ENCODE data around the gene RNF144A.

RNF144A gene

DNA sequence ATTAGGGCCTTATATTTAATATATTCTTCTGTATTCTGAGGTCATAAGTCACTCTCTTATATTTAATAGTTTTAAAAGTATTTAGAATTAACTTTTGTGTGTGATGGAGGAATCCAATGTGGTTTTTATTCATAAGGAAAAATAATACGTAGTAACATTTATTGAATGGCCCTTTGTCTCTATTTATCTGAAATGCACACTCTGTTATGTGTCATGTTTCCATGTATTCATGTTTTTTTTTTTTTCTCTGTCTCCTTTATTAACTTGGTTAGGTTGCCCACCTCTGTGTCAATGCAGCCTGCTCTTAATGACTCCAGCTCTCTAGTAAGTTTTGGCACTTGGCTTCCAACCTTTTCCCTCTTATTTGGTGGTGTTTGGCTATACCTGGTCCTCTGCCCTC lies 33.8 kb downstream of the RNF144A start:
- no peak for DNase-seq

DNA sequence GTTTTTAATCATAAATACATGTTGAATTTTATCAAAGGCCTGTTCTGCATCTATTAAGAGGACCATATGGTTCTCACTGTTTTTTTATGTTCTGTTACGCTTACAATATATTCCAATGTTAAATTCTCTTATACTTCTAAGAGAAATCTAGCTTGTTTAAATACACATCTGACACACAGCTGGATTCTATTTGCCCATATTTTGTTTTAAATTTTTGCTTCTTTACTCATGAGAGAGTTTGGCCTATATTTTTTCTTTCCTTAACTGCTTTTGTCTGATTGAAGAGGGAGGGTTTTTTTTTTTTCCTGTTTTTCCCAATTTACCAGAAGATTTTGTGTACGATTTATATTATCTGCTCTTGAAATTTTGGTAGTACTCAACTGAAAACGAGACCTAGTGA lies 34.9 kb downstream of the RNF144A start:
- no peak for DNase-seq

DNA sequence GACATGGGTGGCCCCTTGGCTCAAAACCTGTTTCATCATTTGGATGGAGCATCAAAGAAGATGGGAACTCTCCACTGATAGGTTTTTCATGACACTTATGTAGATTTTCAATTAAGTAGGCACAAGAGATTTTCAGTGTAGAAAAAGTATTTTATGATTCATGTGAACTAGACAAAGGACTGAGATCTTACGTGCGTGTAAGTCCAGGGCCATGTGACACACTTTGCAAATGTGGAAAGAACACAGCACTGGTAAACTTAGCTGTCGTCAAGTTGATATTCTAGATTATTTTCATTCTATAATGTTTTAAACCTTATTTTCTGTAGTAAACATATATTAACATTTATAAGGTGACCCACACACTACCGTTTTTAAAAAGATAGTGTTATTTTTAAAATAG lies 37.4 kb downstream of the RNF144A start:
- no peak for DNase-seq

DNA sequence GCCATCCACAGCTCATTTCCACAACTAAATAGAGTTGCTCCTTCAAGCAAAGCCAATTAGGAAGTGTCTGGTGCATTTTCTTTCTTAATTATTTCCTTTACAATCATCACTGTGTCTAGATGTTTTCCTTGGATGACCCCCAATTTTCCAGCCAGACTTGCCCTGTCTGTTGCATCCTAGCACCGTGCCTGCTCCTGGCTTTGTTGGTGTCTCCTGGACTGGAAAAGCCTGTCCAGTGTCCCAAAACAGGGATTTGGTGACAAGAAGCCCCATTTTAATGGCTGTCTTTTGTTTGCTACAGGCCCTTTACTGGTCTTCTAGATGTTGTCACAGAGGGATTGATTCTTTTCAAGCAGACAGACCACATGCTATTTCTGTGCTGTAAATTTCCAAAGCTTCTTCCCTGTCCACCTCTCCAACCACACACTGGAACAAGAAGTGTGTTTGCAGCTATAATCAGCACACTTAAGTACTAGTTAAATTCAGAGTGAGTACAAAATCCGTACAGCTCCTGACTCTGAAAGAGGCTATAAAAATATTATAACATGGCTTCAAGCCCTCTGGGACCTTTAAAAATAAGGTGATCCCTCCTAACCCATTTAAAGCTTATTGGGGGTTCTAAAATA lies 38.4 kb downstream of the RNF144A start:
- no peak for DNase-seq

DNA sequence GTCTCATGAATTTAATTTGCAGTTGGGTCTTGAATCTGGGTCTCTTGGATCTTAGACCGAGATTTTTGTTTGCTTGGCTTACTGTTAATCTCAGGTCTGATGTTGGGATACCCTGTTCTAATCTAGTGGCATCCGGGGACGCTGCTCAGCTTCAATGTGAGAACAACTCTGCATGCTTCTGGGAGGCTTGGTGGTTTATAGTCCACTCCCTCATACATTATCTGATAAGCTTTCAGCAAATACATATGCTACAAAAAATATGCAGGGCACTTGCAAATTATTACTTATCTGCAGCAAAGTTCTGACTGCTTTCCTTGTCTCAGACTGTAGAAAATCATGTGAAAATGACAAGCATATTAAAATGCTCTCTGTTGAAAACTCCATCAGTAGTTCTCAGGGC lies 39.4 kb downstream of the RNF144A start:
- DNase-seq, result no peak

DNA sequence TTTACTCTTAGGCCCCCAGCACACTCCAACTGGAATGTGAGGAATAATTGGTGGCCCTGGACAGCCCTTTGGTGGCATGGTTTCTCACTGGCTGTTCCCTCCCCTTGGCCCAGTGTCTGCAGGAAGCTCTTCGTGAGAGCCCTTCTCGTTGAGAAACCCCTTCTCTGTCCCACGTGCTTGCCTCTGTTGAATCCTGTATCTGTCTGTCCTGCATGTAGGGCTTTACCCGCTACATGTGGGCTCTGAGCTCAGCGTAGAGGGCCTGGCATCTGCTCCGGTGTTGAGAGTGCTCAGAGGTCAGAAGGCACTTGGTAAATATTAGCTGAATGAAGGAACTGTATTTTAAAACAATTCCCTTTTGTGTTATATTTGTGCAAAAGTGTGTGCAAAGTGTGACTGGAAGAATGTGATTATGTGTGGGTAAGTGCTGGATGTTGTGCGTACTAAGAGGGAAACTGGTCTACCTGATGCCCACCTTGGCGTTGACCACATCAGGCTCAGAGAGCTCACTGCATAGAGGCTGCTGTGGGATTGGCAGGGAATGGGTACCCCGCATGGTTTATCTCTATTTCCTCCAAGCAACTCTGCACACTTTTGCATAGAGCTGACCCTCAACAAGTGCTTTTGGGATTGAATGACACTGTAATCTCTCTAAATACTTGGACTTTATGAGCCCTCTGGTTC lies 40.0 kb downstream of the RNF144A start:
- DNase-seq, result no peak

DNA sequence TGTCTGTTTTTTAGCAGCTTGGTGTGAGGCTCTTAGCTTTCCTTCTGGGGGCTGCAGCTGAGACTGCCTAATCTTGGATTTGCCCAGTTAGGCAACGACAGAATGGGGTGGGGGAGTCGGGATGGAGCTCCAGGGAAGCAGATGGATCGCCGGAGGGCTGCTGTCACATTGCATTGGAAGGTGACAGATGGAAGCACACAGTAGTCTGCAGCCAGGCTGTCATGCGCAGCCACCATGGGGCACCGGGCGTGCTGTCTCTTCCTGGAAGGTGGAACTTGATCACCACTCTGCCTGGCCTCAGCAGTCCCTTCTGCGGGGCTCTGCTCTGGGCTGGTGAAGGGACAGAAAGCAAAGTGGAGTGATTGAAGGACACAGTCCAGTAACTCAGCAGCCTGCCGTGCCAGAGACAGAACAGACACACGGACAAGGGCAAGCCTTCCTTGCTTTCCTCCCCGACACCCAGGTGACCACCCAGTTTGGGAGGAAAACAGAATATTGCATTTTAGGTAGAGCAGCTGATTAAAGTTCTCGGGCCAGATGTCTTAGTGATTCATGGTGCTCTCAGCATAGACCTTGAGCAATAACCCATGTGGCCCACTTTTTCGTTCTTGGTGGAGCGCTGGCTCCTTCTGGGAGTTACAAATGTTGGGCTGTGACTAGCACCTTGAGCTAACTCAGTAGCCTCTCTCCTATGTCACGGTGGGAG lies 40.9 kb downstream of the RNF144A start:
- no peak for DNase-seq

DNA sequence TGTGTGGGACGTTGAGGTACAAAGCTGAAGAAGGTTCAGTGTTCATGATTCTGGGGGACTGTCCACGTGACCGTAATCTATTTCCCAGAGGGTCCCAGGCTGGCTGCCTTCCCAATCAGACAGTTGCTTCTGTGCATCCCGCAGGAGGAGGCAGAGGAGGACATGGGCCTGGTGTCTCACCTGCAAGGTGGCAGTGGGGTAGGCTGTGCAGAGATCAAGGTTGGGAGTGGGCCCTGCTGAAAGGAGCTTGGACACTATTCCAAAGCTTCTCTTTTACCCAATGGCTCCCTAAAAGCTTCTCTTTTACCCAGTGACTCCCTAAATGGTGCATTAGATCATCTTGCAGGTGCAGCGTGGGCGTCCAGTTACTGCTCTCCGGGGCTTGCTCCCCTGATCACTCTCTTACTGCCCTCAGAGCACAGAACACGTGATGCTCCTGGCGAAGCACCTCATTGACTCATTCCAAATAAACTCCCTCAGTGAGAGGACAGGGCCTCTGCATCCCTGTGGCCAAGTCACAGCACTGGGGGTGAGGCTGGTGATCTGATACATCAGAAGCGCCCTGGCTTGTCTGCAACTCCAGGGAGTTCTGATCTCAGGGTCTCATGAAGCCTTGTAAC lies 41.5 kb downstream of the RNF144A start:
- no peak for DNase-seq

DNA sequence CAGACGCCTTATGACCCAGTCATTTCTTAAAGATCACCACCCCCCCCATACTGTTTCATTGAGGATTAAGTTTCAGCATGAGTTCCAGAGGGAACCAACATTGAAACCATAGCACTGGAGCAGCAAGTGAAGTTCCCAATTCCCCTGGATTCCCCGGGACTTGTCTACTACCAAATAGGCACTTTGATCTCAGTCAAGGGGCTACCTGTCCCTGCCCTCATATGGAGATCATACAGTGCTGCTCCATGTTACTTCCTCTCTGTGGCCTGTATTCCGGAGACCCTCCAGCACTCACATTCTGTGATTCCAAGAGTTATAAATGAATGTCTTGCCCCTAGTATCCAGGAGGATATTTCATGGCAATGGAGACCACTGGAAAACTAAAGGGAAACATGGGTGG lies 42.5 kb downstream of the RNF144A start:
- DNase-seq, result no peak

DNA sequence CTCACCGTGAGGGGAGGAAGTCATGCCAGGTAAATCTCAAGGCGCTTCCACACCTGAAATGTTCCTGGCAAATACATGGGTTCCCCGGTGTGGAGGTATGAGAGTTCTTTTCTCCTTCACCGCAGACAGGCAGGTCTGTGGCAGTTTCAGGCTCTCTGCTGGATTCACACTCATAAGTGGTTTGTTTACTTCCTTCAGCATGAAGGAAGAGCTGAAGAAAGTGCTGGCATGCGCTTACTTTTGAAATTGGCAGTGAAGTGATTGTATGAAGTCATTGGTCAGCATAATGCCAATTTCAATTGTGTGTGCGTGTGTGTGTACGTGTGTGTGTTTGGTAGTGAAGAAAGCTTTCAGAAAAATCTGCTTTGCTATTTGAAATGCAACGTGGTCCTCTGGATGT lies 43.4 kb downstream of the RNF144A start:
- DNase-seq, result no peak

DNA sequence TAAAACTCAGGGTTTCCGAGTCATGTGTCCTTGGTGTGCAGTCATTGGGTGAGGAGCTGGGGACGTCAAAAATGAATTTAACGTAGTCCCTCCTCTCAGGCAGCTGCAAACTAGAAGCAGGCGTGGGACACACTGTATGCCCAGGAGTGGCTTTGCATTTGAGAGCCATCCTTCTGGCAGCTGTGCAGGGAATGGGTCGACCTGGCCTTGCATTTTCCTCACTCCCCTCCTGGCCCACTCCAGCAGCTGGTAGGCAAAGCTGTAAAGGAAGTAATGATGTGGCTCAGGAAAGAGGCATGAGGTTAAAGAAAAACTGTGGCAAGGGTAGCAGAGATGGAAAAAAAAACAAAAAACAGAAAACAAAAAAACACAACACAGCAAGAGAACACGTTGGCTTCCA lies 46.5 kb downstream of the RNF144A start:
- no peak for DNase-seq

DNA sequence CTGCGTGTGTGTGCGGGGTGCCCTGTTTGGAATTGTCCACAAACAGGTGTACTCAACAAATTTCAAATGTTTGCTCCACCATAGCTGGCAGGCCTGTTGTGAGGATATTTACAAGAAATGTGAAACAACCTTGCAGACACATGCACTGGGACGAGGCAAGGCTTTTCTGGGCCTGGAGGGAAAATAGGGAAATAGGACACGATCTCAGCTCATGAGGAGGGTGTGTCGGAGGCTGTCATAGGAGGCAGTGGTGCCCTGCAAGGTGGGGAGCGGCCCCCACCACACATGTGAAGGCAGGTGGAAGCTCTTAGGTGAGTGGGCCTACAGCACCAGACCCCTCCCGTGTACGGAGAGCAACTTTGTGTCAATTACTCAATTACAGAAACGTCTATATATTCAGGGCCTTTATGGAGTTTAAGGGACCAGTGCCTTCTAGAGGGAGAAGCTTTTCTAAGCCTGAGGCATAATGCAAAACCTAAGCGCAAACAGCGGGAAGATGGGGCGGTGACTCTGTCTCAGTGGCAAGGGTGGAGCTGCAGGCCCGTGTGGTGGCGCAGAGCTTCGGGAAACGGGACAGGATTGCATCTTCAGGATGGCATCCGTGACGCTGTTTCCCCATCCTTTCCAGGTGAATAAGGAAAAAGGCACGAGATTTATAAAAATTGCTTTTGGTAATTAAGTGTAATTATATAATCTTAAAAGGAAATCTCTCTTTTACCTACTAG lies 48.0 kb downstream of the RNF144A start:
- no peak for DNase-seq

DNA sequence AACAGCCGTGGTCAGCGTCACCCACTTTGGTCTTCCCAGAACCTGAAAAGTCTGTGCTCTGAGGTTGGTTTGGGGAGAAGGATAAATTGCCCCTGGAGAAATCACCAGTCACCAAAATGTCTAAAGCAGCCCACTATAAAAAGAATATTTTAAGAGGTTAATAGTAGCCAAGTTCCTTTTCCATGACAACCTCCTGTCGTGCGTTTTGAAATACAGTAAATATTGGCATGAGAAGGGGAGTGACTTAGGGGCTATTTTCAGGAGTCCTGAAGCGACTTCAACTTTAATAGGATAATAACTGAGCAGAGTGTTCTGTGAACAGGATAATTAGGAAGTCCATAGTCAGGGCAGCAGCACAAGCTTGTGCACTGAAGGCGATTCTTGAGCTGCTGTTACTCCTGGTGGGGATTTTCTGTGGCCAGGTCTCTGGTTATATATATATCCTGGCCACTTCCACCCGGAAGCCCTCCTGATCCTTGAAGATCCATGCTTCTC lies 49.3 kb downstream of the RNF144A start:
- DNase-seq, result no peak

DNA sequence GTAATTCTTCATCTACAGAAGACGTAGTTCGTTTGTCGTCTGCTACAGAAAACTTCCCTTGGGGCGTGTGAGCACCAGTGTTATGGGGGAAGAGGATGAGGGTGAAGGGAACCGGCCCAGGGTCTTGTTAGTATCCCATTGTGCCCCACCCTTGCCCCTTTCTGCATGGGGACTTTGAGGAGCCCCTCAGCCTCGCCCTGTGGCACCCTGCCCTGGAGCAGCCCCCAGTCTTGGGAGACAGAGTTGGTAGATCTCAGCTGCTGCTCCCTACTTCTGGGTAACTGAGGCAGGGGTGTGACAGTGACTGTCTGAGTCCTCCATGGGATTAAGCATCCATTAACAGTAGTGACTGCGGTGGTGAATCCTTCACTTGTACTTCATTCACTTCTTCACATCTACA lies 50.1 kb downstream of the RNF144A start:
- no peak for DNase-seq

DNA sequence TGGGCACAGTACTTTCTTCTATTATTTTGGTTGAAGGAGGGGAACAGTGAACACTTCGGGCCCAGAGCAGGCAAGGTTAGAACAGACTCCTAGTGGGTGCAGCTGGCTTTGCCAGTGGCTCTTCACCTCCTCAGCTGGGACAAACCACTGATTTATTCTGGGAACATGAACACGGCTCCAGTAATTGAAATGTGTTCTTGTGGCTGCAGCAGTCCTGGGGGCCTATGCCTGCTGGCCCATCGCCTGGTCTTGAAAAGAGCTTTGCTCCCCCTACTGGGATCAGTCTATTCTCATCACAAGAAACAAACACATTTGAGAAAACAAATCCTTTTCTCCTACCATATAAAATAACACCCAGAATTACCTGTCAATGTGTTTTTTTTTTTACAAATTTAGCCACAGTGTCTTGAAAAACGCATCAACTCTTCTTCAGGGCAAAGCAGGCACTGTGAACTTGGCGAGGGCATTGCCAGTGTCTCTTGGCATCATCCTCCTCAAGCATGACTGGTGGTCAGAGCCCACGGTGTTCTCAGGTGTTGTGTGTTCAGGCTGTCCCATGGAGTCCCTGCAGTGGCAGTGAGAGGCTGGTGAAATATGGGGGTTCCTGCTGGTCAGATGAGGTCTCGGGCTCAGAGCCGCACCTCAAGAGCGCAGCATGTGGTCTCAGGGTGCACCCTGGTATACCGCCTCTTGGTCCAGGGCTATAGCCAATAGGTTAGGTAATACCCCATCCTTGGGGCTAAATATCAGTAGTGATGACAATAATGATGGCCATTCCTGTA lies 51.3 kb downstream of the RNF144A start:
- DNase-seq, result no peak

DNA sequence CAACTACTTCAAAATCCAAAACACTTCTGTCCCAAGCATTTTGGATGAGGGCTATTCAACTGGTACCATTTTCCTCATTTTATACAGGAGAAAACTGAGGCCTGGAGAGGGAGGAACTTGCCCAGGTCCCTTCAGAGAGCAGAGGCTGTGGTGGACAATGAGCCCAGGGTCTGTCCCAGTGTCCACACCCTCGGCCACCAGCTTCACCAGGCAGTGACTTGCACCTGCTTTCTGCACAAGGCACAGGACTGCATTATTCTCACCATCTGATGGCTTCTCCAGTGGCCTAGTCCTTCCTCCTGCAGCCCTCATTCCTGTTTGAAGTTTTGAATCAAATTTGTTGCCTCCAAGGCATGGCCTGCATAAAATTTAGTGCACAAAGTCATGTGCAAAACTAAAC lies 53.3 kb downstream of the RNF144A start:
- no peak for DNase-seq

DNA sequence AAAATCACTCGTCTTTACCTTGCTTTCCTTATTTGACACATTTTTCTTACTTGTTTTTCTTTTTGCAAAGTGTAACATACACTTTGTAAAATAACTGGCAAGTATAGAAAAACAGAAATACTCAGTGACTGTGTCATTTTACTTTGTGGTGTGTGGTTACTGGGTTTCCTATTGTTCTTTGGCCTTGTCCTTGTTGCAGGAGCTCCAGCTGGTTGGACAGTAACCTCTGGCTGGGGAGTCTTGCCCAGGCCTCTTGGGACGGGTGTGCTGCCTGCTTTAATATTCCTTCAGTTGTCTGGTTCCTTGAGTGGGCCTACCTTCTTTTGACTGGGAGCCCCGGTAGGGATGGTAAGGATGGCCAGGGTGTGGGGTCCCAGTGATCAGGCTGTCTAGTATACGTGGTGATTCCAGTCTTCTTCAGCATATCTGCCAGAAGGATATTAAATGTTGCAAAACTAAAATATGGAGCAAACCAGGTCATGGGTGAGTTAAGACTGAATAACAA lies 53.8 kb downstream of the RNF144A start:
- DNase-seq, result no peak

DNA sequence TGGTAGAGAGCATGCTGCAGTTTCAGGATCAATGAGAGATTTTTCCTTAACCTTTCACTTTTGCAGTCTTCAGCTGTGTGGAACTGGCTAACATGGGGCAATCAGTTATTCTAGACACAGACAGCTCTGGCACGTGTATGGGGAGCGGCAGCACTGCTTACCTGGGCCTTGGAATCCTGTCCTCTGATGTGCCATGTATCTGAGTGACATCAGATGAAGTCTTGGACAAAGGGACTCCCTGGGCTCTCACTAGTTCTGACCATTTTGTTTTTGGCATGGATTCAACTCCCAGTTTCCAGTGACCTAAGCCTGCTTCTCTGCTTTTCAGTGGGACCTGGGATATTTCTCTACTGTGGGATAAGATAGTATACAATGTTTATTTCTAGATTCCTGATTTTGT lies 54.3 kb downstream of the RNF144A start:
- no peak for DNase-seq

DNA sequence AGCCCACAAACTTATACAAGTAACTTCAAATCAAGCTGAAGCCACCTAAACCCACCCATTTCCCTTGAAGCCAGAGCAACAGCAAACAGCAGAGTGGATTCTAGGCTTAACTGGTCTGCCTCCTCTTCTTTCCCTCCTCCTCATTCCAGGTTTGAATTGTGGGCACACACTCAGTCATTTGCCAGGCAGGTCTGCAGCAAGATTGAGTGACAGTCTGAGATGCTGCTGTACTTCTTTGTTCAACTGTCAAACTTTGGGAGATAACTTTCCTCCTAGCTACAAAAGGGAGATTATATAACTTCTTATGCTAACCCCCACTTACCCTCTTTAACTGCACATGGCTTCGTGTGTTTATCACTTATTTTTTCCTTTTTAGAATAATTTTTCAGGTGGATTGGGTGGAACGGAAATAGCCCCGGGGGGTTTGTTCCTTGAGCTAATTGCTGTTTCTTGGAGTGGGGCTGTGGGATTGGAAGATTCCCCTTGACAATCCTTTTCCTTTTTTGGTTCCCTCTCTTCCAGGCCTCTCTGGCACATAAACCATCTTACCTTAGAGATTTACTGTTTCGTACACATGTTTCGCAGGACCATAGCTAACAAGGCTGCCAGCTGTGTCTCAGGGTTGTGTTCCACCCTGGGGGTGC lies 55.0 kb downstream of the RNF144A start:
- DNase-seq, result no peak

DNA sequence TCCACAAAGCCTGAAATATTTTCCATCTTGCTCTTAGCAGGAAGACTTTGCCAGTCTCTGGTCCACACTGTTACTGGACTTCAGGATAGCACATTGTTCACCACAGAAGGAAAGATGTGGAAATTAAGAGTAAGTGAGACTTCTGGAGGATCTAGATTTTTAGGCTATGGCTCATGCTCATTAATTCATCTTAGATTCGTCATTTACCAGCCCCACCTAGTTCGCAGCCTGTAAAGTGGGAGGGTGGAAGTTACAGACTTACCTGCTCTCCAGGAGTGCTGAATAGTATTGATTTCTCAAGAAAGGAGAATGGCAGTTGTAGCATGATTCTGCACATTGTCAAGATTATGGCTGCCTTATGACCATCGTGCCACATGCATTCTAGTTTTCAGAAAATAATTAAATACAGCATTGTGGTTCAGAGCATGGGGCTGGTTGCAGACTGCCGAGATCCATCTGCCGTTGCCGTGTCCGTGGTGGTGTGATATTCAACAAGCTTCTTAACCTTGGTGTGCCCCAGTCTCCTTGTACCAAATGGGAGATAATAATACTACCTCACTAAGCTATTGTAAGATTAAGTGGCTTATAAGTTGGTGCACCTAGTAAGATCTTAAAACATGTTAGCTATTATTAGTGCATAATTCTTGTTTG lies 56.8 kb downstream of the RNF144A start:
- DNase-seq, result no peak

DNA sequence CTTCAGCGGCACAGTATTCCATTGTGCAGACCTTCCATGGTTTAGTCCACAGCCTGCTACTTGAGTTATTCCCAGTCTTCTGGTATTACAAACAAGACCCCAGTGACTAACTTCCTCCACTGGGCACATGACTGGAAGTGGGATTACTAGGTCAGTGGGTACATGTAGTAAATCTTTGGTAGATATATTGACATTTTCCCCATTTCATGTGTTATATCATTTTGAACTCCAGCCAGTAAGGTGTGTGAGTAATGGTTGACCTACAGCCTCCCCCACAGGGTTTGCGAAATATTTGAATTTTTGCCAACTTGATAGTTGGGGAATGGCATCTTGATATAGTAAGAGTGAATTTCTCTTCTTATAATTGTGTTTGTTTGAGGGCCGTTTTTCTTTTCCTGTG lies 58.8 kb downstream of the RNF144A start:
- DNase-seq, result no peak
